Head of caudate nucleus (tissue), 42 donors: ENCODE results near the gene EVPLL.
A peak's percentile ranks its signal among the peaks of the same experiment; 100 is the strongest.
"Not testable (repeated sequence)": the region's sequence is repeated elsewhere in the genome, so short reads cannot be mapped to it uniquely, and the experiment has no call there.

Experiments
- DNase-seq, 42 donors: peaks; one replicate each; pipeline versions ENCODE4 v3.0.0 to v3.0.0-alpha.2; 2020 to 2021; ENCODE audit warnings: mixed read lengths in 7 of 42
- intact Hi-C: fragments of 100-400 bp; cut with DNase I; formaldehyde crosslinking; loops from one replicate; pipeline ENCODE4 v1.15.0; 2022

The EVPLL gene

DNA sequence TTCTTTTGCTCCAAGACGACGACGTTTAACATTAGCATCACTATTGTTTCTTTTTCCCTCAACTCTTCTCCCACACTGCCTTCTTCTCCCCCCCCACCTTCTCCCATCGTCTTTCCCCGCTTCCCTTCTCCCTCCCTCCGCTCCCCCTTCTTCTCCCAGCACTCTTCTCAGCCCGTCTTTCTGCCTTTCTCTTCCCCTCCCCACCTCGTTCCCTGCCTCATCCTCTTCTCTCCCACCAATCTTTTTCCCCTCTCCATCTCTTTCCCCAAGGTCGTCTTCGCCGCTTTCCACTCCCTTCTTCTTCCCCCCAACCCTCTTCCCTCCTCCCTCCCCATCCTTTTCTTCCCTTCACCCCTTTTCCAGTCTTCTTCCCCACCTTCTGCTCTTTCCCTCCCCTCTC lies 33.2 kb downstream of the EVPLL start:
- intact Hi-C loops: not testable (repeated sequence)
- DNase-seq: peak in 17 of 42 donors; percentile 2 to 51 (median 20)

- DNase-seq: peak; percentile 7 to 81 (median 51)
- intact Hi-C loops: not testable (repeated sequence)
Observed at GRCh38 chr17:18411377-18411864, 33.8 kb downstream of the EVPLL start.

DNA sequence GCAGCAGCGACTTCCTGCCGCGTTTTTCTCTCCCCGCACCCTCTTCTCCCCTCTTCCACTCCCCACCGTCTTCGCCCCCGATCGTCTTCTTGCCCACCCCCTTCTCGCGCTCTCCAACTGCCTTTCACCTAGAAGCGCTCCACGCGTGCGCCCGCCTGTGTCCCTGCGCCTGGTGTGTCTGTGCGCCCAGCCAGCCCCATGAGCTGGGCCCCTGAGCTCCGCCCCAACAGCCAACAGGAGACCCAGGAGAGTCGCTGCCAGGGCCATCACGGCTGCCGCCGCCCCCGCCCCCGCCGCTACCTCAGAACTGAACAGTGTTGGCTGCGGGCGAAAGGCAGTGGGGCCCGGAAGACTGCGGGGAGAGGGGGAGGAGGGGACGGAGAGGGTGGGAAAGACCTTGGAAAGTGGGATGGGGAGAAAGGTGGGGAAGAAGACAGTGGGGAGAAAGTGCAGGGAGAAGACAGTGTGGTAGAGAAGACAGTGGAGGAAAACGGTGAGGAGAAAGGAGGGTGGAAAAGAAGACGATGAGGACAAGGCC lies 34.5 kb downstream of the EVPLL start:
- intact Hi-C loops: not testable (repeated sequence)
- peak in 1 of 42 donors; percentile 28 for DNase-seq

- intact Hi-C loops, DNase-seq: not testable (repeated sequence)
Observed at GRCh38 chr17:18421521-18421920, 43.9 kb downstream of the EVPLL start.

GRCh38 chr17:18422464-18422863 lies 44.9 kb downstream of the EVPLL start:
- DNase-seq, intact Hi-C loops: not testable (repeated sequence)

DNA sequence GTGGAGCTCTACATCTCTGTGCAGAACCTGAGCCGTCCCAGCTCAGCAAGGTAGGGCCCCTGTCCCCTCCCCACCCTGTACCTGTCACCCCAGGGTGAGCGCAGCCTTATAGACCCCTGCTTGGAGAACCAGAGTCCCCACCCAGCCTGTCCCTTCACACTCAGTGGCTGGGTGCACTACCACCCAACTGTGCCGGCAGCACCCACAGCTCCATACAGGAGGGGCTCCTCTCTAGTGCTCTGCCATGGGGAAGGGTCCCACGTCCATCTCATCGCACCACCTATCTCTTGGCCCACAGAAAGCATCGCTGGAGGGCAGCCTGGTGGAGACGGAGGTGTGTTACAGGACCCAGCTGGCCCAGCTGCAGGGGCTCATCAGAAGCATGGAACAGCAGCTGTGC lies 45.4 kb downstream of the EVPLL start:
- intact Hi-C loops, DNase-seq: not testable (repeated sequence)

GRCh38 chr17:18425593-18425992 lies 48.0 kb downstream of the EVPLL start:
- DNase-seq, intact Hi-C loops: not testable (repeated sequence)

GRCh38 chr17:18426639-18427038 lies 49.1 kb downstream of the EVPLL start:
- DNase-seq, intact Hi-C loops: not testable (repeated sequence)

DNA sequence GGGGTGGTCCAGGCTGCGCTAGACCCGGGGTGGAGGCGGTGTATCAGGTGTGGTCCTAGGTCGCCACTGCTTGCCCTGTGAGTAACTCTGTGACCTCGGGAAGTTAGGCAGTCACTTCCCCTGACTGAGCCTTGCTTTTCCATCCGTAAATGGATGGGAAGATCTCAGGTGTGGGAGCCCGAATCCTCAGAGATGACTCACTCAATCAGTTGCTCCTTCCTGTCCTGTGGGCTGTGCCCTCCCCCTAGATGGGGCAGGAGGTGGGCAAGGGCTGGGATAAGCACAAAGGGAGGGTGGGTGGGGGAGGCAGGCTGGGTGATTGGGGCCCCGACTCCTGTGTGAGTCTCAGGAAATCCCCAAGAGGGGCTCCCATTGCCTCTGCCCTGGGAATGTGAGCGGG lies 54.6 kb downstream of the EVPLL start:
- DNase-seq, intact Hi-C loops: not testable (repeated sequence)
